ENCODE data around the gene INPP5A. TPM values are rescaled to one million over a fixed set of nuclear protein-coding genes. Genes with fewer than 3 reads are reported as not detected.
A peak's percentile ranks its signal among the peaks of the same experiment; 100 is the strongest.

INPP5A gene
- total RNA-seq, 3 donors from 2014 or later, result 26.6 to 50.6 (median 38.7) TPM

GRCh38 chr10:132708441-132708840 is 170.9 kb downstream of the INPP5A start:
- no peak for TF ChIP-seq POLR2A (IDR thresholded peaks at IDR 0.05)
- no peak for TF ChIP-seq POLR2AphosphoS5 (IDR thresholded peaks at IDR 0.05)
- Histone ChIP-seq H3K4me3 (no peak overlapping the region), H3K36me3 (no peaks in the 10 kb centered on the region), H3K27ac (no peak overlapping the region), H3K27me3 (no peaks in the 10 kb centered on the region), H3K4me1 (no peaks in the 10 kb centered on the region), H3K9me3 (peaks cover 20 to 28% of the 10 kb centered on the region in 2 donors)
- DNase-seq (ENCODE audit: low spot score in 2 of 2), result peak in 1 of 2 donors; percentile 30
- intact Hi-C loops (cut with DNase I; ENCODE audit: low total_unique reads), result no loop called here

GRCh38 chr10:132708936-132709335 is 171.3 kb downstream of the INPP5A start:
- TF ChIP-seq CTCF (IDR thresholded peaks at IDR 0.05), result no peak
- TF ChIP-seq POLR2A (IDR thresholded peaks at IDR 0.05), result no peak
- no peak for TF ChIP-seq POLR2AphosphoS5 (IDR thresholded peaks at IDR 0.05)
- Histone ChIP-seq H3K27ac (no peak overlapping the region), H3K9me3 (peaks cover 20 to 28% of the 10 kb centered on the region in 2 donors), H3K27me3 (no peaks in the 10 kb centered on the region), H3K4me3 (no peak overlapping the region), H3K36me3 (no peaks in the 10 kb centered on the region), H3K4me1 (no peaks in the 10 kb centered on the region)
- DNase-seq (ENCODE audit: low spot score in 2 of 2), result peak in 1 of 2 donors; percentile 3
- intact Hi-C loops (cut with DNase I; ENCODE audit: low total_unique reads), result no loop called here

GRCh38 chr10:132709471-132709951 is 171.9 kb downstream of the INPP5A start:
- peaks cover 20 to 23% of the 10 kb centered on the region in 2 donors for H3K9me3 ChIP-seq
- H3K27ac ChIP-seq, result no peak overlapping the region
- intact Hi-C loops (cut with DNase I; ENCODE audit: low total_unique reads), result no loop called here
- TF ChIP-seq POLR2AphosphoS5 (IDR thresholded peaks at IDR 0.05), result no peak
- TF ChIP-seq POLR2A (IDR thresholded peaks at IDR 0.05), result no peak
- no peak for TF ChIP-seq CTCF (IDR thresholded peaks at IDR 0.05)
- no peaks in the 10 kb centered on the region for H3K27me3 ChIP-seq
- DNase-seq (ENCODE audit: low spot score in 2 of 2), result no peak
- no peak overlapping the region for H3K4me3 ChIP-seq
- no peaks in the 10 kb centered on the region for H3K4me1 ChIP-seq
- no peaks in the 10 kb centered on the region for H3K36me3 ChIP-seq

DNA sequence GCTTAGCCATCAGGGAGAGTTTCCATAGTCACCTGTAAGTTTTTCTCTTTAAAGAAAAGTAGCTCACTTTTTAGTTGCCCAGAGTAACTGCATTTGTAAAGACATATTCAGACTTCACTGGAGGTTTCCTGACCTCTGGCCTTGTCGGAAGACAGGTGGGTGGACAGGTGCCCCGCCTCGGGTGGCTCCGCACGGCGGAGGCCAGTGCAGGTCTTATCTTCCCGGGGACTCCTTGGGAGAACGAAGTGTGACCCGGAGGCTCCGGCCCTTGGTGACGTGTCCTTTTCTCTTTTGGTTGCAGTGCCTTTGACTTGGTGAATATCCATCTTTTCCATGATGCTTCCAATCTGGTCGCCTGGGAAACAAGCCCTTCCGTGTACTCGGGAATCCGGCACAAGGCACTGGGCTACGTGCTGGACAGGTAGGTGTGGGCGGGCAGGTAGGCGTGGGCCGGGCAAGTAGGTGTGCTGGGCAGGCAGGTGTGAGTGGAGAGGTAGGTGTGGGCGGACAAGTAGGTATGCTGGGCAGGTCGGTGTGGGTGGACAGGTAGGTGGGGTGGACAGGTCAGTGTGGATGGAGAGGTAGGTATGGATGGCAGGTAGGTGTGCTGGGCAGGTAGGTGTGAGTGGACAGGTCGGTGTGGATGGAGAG is 172.6 kb downstream of the INPP5A start:
- no peak for TF ChIP-seq POLR2AphosphoS5 (IDR thresholded peaks at IDR 0.05)
- no peak for TF ChIP-seq CTCF (IDR thresholded peaks at IDR 0.05)
- TF ChIP-seq POLR2A (IDR thresholded peaks at IDR 0.05), result no peak
- Histone ChIP-seq H3K9me3 (peaks cover 17 to 18% of the 10 kb centered on the region in 2 donors), H3K27me3 (no peaks in the 10 kb centered on the region), H3K4me1 (no peaks in the 10 kb centered on the region), H3K27ac (no peak overlapping the region), H3K36me3 (no peaks in the 10 kb centered on the region), H3K4me3 (no peak overlapping the region)
- intact Hi-C loops (cut with DNase I; ENCODE audit: low total_unique reads), result no loop called here
- no peak for DNase-seq (ENCODE audit: low spot score in 2 of 2)

DNA sequence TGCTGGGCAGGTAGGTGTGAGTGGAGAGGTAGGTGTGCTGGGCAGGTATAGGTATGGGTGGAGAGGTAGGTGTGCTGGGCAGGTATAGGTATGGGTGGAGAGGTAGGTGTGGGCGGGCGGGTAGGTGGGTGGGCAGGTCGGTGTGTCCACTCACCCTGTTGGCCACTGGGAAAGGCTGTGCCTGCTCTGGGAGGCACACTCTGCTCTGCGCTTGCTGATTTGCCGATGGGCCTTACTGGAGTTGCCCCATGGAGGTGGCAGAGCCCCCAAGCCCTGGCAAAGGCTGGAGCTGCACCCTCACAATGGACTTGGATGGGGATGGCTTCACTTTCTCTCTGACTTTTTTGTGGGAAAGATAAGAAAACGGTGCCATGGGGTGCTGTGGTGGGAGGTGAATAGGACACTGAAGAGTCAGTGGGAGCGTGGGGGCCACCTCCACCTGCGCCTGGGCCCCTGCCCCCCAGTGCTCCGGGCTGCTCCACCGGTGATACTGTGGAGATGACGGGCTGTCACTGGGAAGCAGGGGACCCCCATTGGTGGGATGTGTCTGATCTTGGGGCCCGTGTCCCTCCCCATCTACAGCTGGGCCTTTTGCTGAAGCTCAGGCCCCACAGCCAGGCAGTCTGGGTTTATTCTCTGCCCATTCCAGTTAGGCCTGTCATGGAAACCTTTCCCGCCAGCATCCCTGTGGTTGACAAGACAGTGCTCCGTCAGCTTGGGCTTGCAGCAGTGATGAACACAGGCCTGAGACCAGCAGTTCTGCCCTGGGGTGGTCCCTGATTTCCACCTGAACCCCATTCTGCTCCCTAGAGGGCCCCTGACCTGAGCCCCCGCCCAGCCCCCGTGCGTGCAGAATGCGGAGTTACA is 173.4 kb downstream of the INPP5A start:
- H3K4me3 ChIP-seq, result no peak overlapping the region
- DNase-seq (ENCODE audit: low spot score in 2 of 2), result no peak
- H3K4me1 ChIP-seq, result no peaks in the 10 kb centered on the region
- no peak overlapping the region for H3K27ac ChIP-seq
- intact Hi-C loops (cut with DNase I; ENCODE audit: low total_unique reads), result no loop called here
- TF ChIP-seq POLR2A (IDR thresholded peaks at IDR 0.05) (no peak), CTCF (IDR thresholded peaks at IDR 0.05) (no peak), POLR2AphosphoS5 (IDR thresholded peaks at IDR 0.05) (no peak)
- no peaks in the 10 kb centered on the region for H3K36me3 ChIP-seq
- H3K9me3 ChIP-seq, result peaks cover 8 to 11% of the 10 kb centered on the region in 2 donors
- no peaks in the 10 kb centered on the region for H3K27me3 ChIP-seq
